Measurements from ENCODE around the gene MUC5AC. TPM values are rescaled to one million over a fixed set of nuclear protein-coding genes. Genes with fewer than 3 reads are reported as not detected.
A peak's percentile ranks its signal among the peaks of the same experiment; 100 is the strongest.

Gene MUC5AC
- total RNA-seq, 1 experiment from 2014 or later: not detected

DNA sequence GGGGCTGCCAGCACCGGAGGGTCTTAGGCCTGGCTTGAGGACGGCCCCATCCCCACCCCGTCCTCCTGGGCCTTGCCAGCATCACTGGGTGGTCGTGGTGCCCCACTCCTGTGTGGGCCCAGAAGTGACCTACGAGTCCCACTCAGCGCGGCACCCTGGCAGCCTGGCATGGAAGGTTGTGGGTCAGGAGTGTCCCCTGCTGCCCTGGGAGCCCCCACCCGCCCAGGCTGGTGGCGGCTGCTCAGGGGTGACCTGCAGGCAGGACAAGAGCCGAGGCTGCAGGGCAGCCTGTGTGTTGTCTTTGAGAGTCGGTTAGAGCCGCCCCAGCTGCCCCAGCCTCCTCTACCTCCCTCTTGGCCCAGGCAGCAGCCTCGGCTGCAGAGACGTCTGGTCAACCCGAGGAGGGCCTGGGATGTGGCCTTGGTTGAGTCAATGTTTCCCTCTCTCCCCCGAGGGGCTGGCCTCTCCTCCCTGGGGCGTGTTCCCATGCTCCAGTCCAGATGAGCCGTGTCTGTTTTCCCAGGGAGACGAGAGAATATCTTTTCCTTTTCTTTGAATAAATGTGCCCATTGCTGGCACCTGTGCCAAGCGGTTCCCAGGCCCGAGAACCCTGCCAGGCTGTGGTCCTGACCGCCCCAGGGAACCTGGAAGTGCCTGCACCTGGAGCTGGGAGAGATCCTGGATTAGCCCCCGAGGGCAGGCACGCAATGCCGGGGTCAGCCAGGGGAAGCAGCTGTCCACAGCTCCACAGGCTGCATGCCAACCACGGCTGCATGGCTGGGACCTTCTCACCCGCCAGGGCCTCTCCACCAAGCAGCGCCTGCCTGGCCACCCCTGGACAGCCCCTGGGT is 35.7 kb upstream of the MUC5AC start:
- DNase-seq (ENCODE audit: low spot score): peak; percentile 38

DNA sequence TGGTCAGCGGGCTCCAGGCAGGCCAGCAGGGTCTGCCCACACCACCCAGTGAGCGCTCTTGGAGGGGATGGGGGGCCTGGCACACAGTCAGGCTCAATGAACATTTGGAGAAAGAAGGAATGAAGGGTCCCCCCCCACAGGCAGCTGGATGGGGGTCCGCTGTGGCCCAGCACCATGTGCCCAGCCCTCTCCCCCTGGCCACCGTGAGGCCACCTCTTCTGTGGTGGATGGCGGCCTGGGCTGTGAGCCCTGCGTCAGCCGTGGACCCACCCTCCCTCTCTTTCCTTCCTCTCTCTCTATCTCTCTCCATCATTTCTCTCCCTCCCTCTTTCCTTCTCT is 35.1 kb upstream of the MUC5AC start:
- DNase-seq (ENCODE audit: low spot score): no peak

DNA sequence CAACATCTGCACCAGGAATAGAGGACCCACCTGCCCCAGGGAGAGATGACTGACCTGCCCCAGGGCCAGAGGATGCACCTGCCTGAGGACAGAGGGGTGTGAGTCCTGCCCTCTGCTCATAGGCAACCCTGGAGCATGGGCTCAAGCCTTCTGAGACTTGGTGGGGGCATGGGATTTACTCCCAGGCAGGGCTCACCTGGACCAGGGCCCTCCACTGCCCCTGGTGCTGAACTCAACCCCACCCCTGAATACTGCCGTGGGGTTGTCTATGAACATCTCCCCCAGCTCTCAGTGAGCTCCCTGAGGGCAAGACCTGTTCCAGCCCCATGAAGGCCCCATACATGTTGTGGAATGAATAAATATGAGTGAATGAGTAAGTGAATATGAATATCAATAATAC is 33.8 kb upstream of the MUC5AC start:
- DNase-seq (ENCODE audit: low spot score): no peak

DNA sequence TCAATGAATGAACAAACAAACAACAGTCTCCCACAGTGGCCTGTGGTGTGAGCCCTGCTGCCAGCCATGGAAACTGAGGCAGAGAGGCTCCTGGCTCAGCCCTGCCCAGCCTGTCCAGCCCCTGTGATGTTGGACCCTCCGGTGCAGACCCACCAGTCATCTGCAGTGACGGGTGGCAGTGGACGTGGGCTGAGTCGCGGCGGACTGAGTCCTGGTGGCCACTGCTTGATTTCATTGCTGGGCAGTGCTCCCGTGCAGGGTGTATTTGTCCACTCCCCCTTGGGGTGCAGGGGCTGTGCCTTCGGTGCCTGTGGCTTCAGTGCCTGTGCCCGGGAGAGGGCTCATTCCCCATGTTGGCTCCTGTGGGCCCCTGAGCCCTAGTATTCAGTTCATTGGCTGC is 31.9 kb upstream of the MUC5AC start:
- DNase-seq (ENCODE audit: low spot score): no peak

DNA sequence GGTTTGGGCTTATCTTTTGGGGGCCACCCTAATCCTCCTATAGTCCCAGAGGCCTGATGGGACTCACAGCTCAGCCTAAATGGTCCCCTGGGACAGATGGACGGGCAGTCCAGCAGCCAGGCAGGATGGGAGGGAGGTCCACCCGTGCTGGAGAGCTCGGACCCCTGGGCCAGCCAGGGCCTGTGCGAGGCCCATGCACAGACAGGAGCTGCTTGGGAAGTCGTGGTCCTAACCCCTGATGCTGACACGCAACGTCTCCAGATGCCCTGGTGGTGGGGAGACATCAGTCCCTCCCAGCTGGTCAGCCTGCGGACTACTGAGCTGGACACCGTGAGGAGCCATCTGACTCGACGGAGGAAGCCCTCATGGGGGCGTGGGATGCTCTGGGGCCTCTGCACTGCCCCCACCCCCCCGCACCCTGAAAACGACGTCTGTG is 31.2 kb upstream of the MUC5AC start:
- no peak for DNase-seq (ENCODE audit: low spot score)

DNA sequence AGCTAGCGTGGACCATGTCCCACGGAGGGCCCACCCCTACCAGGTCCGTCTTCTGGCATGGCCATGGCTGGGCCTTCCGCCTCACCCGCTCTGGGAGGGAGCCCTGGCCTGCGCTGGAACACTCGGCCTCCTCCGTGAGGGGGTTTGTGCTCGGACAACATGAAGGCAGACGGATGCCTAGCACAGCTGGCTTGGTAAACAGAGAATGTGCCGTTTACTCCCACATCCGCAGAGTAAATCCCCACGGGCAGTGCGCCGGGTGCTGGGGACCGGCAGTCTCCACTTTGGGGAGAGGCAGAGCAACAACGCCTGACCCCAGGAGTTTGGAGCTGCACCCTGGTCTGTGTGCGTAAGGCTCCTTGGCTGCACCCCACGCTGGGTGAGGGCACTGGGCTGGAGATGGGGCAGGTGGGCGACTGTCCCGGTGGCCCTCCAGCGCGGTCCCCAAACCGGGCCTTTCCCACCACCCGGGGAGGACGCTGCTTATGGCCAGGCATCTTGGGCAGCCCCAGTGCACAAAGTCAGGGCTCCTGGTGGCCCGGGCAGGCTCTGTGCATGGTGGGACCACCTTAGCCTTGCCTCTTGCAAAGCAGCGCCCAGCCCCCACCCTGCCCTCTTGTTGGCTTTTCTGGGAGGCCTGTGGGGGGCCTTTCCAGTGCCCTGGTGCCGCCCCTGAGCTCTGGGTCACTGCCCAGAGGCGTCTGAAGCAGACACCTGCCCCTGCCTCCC is 30.7 kb upstream of the MUC5AC start:
- DNase-seq (ENCODE audit: low spot score): no peak

DNA sequence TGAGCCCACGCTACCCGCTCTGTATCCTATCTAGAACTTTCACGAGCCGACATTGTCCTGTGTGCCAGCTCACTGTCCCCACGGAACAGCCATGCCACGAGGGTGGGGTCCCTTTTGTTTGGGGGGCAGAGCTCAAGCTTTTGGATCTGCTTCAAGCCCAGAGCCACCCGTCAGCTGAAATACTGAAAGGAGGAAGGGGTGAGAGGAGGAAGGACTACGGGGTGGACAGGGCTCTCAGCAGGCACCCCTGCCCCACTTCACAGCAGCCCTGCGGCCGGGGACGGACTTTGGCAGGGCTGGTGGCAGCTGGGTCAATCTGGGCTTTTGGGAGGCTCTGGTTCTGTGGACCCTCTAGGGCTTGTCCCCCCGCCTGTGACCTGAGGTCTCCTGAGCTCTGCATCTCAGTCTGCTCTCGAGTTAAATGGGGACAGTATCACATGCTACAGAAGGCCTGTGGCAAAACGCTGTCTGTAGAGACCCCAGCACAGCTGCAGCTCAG is 30.0 kb upstream of the MUC5AC start:
- DNase-seq (ENCODE audit: low spot score): no peak

DNA sequence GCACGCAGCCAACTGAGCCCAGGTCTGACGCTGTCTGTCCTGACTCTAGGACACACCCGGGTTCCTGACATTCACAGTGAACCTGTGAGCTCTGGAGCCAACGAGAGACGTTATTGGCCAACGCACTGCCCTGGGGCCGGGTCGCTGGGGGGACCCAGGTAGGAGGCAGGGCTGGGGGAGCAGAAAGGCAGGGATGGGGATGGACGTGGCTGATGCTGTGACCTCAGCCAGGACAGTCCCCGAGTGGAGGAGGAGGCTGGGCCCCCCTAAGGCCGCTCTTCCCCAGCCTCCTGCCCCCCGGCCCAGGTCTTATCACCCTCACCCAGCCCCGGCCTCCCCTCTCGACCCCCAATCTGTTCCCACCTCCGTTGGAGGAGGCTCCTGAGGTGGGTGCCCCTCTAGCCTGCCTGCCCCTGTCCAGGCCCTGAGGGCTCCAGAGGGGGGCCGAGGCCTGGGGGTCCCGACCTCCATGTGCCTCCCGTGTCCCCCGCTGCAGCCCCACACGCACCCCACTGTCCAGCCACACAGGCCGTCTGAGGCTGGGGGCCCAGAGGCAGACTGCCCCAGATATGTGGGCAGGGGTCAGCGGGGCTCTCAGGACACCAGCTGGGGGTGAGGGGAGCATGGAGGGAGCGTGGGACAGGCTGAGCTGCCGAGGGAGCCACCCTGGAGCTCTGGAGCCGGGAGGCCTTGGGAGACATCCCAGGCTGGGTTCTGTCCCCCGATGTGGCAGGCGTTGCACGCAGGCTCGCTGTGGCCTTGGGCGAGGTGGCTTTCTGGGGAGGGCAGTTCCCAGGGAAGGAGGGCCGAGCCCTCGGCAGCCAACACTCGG is 29.2 kb upstream of the MUC5AC start:
- DNase-seq (ENCODE audit: low spot score): no peak

DNA sequence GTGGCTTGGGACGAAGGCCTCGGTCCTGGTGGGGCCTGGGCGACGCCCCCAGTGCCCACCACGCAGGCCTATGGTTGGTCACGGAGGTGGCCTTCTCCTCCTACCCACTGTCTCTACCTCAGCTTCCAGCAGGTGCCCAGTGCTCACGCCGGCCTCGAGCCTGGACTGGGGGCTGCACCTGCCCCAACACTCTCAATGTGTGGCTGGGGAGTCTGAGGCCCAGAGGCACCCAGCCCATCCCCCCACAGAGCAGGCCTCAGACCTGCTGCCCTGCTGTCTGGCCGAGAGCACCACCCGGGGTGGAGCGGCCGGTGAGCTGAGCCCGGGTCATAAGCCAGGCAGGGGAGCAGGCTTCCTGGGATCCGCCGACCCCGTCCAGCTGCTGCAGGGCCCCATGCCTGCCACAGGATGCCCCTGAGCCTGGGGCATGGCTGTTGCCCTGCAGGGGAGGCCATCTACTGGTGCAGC is 28.6 kb upstream of the MUC5AC start:
- DNase-seq (ENCODE audit: low spot score): no peak

DNA sequence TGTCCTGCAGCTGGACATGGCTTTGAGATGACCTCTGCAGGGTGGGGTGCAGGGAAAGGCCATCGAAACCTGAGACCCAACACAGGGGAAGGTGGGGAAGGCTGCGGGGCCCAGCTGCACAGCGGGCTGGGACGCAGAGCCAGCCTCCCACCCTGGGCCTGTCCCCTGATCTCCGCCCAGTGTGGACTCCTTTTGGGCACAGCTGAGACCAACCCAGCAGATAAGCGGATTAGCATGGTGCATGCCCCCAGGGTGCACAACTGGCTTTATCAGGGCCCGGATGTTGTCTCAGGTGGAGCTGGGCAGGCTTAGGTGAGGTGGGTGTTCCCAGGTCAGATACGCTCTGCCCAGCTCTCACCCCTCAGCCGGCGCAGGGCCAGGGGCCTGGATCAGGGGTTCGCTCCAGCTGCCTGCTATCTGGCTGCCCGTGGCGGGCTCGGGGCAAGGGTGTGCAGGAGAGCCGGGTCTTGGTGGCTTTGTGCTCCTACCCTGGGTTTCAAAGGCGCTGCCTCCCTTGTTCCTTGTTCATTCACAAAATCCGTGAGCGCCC is 28.1 kb upstream of the MUC5AC start:
- DNase-seq (ENCODE audit: low spot score): no peak

DNA sequence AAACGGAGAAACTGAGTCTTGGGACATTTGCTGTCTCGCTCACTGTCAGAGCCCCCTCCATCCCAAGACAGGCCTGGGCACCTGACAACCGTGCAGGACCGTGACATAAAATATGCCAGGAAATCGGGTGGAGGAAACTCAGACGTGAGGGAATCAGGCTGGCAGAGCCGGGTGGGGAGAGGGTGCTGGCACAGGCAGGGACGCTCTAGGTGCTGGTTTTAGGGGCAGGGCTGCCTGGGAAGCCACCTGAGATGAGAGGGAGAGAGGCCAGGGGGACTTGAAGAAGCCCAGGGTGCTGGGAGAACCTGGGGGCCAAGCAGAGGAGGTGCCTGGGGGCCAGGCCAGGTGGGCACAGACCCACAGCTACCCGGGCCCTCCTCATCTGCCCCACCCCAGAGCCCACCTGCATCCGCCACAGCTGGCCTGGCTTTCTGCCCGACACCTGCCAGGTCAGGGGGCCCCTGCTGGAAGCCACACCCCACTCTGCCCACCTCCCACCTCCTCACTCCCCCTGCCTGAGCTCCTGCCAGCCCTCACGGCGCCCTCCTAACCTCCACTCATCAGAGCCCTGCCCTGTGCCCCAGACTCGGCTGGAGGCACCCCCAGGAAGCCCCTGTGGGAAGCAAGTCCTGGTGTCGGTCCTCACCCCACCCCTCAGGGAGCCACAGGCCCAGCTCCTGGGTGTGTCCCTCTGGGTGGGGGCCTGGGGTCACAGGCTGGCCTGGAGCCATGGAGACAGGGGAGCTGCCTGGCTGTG is 27.3 kb upstream of the MUC5AC start:
- DNase-seq (ENCODE audit: low spot score): no peak

DNA sequence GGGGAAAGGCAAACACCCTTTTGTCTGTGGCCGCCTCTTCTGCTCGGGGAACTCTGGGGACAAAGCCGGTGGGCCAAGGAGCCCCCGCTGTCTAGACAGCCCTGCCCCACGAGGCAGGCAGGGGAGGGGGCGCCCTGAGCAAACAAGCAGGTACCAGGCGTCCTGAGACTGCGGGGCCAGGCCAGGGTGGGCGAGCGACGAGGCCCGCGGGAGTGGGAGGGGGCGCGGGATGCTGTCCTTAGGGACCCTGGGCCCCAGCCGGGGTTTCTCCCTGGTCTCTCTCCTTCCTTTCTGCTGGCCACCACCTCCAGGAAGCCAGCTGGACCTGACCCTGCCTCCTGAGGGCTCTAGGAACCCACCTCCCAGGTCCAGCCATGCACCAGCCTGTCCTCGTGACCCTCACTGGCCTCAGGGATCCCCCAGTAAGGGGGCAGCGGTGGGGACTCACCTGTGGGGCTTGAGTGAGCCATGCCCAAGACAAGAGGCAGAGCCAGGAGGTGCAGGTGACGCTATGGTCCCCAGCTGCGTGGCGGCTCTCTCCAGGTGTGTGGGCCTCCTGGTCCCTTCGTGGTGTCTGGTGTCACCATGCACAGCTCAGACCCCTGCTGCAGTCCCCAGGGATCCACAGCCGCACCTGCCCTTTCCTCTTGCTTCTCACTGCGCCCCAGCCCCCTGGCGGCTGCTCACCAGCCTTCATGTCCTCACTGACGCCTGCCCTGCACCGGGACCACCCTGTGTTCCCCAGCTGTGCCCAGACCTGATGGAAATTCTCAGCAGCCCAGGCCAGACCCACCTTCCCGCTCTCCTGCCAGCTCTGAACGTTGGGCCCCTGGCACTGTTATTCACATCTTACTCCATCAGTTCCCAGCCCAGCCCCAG is 26.5 kb upstream of the MUC5AC start:
- DNase-seq (ENCODE audit: low spot score): no peak

DNA sequence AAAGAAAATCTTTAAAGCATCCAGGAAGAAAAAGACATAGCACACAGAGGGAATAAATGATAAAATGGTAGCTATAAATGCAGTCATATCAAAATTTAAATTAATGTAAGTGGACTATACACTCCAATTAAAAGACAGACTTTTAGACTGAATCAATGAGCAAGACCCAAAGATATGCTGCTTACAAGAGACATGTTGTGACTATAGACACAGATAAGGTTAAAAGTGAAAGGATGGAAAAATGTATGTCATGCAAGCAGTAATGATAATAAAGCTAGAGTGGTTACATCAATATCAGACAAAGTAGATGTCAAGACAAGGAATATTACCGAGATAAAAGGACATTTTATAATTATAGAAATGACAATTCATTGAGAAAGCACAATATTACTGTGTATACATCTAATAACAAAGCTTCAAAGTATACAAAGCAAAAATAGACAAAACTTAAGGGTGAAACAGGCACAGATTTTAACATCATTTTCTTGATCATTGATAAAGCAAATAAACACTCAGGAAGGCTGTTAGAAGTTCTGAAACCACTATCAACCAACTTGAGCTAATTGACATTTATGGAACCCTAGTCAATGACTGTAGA is 22.8 kb upstream of the MUC5AC start:
- DNase-seq (ENCODE audit: low spot score): no peak

DNA sequence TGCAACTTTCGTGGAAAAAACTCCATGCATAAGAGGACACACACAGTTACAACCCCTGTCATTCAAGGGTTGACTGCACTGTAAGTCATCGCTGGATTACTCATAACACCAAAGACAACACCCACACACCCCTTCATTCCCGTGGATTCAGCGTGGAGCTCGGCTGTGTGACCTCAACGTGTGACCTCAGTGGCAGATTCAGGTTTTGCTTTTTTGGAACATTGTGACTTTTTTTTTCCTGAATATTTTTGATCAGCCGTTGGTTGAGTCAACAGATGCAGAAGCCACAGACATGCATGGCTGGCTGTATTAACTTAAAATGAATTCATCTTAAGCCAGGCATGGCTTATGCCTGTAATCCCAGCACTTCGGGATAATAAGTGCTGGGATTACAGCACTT is 19.7 kb upstream of the MUC5AC start:
- peak; percentile 14 for DNase-seq (ENCODE audit: low spot score)

DNA sequence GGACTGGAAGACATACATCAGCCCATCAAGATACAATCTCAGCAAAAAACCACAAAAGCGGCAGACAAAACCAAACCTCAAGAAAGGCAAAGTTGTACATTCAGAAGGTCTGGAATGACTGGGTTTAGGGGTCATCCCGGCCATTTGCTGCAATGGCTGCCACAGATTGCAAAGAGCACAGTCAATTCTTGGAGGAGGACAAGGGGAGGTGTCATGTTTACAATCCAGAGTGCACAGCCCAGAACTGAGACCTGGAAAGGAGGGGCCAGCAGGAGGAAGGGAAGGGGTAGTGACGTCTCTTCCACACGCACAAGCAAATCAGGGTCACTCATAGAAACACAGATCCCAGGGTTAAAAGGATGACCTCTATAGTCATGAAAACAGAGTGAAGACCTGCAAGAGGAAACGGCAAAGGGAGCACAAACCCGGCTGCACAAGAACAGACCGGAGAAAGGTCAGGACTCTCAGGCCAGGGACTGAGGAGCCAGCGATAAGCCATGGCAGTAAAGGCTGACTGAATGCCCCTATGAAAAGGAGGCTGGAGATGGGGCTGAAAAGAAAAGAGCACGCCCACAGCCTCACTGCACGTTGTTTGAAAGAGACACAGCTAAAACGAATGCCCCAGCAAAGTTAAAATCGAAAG is 18.2 kb upstream of the MUC5AC start:
- DNase-seq (ENCODE audit: low spot score): no peak

DNA sequence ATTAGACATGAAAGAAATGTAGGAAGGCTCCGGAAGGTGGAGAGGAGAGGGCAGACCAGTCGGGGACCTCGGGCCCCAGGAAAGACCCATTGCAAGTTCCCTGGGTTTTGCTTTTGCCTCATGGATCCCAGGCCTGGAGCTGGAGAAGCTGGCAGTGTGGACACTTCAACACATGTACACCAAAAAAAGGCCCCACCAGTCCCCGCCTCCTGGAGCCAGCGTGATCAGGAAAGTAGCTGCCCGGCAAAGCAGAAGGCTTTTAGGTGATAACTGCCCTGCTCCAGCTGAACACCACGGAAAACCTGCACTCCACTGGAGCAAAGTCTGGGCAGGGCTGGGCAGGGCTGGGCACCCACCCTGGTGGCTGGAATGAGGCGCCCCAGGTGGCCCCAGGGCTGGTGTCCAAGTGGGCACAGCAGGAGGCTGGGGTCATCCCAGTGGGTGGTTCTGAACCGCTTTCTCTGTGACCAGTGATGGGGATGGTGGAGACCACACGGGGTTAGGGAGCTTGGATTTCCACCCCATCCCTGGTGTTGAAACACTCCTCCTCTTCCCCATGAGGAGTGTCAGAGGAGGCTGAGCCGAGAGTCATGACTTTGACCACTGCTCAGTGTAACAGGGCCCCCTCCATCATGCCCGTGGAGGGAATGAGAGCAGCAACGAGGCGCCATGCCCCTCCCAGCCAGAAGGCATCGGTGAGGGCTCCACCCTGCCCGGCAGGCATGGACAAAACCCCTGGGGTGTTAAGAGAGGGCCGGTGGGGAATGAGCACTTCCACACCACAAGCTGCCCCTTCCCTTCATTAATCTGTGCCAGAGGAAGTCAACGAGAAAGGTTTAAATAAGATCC is 16.9 kb upstream of the MUC5AC start:
- no peak for DNase-seq (ENCODE audit: low spot score)

DNA sequence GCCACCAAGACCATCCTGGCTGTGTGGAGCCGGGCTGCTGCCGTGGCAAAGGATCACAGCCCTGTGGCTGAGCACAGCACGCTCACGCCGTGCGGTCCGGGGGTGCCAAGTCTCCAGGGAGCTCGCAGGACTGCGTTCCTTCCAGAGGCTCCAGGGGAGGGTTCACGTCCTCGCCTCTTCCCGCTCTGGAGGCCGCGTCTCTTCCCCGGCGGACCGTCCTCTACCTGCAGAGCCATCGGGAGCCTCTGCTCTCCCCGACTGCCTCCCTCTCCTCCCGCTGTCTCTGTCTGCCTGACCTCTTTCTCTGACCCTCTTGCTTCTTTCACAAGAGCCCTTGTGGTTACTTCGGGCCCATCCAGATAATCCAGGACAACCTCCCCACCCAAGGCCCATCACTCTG is 11.4 kb upstream of the MUC5AC start:
- DNase-seq (ENCODE audit: low spot score): no peak

DNA sequence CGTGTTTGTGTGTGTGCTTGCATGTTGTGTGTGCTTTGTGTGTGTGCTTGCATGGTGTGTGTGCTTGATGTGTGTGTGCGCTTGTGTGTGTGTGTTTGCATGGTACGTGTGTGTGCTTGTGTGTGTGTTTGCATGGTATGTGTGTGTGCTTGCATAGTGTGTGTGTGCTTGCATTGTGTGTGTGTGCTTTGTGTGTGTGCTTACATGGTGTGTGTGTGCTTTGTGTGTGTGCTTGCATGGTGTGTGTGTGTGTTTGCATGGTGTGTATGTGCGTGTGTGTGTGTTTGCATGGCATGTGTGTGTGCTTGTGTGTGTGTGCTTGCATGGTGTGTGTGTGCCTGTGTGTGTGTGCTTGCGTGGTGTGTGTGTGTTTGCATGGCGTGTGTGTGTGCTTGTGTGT is 10.0 kb upstream of the MUC5AC start:
- DNase-seq (ENCODE audit: low spot score): no peak

All from A172 (cell line).